Prostate gland (tissue), 2 donors: ENCODE results near the gene GPR141.

Experiments used
- CTCF ChIP-seq, 4 experiments: fragments of 200-600 bp in 2 of 4; fragments of 450-650 bp in 2 of 4; sonication (generic) in 2 of 4; IDR thresholded peaks; 1 replicate in 3 of 4; 2 replicates in 1 of 4; pipeline ENCODE4 v1.5.1; 2016 to 2019; ENCODE audit warnings: antibody characterized with exemption in 4 of 4, mild to moderate bottlenecking in 2 of 4, moderate library complexity in 2 of 4
- POLR2A ChIP-seq: fragments of 450-650 bp; IDR thresholded peaks from one replicate; pipeline ENCODE4 v1.6.1; 2016; ENCODE audit warnings: antibody characterized with exemption, mild to moderate bottlenecking
- POLR2AphosphoS5 ChIP-seq: sonication (generic); formaldehyde crosslinking; IDR thresholded peaks from one replicate; pipeline ENCODE4 v1.6.1; 2017; ENCODE audit warnings: antibody characterized with exemption

- no peak for TF ChIP-seq CTCF (IDR thresholded peaks at IDR 0.05)
- TF ChIP-seq POLR2A = no peak
- TF ChIP-seq POLR2AphosphoS5 = no peak
Measured at GRCh38 chr7:37645282-37646050, 38.1 kb upstream of the GPR141 start.
